CD8-positive, alpha-beta memory T cell (primary cell): Measurements from ENCODE around the gene TMBIM4. TPM values are rescaled to one million over a fixed set of nuclear protein-coding genes. Genes with fewer than 3 reads are reported as not detected.

ENCODE experiments used
- CTCF ChIA-PET: fragments of 350-600 bp; sonication (Branson Sonifier 250); formaldehyde crosslinking; loops from one replicate; lab custom pipeline; 2021; ENCODE audit warnings: antibody characterized with exemption; lab: Charles Lee
- POLR2A ChIA-PET: fragments of 350-600 bp; sonication (Branson Sonifier 250); formaldehyde crosslinking; loops from one replicate; lab custom pipeline; 2021; ENCODE audit warnings: antibody characterized with exemption; lab: Charles Lee
- DNase-seq, 5 donors: peaks; one replicate each; pipeline versions ENCODE4 v3.0.0 to v3.0.0-alpha.2; 2020 to 2022; ENCODE audit warnings: mixed read lengths in 1 of 5
- H3K27ac ChIP-seq: one replicate; pipeline ENCODE4 v1.7.0; 2013; ENCODE audit warnings: low read depth, mild to moderate bottlenecking, low read length, moderate library complexity
- H3K27me3 ChIP-seq: 2 replicates; pipeline ENCODE4 v1.7.0; 2013; ENCODE audit warnings: low read length, mild to moderate bottlenecking; ENCODE audit not compliant: insufficient read depth, poor library complexity, severe bottlenecking
- H3K36me3 ChIP-seq: 2 replicates; pipeline ENCODE4 v1.7.0; 2013; ENCODE audit warnings: mild to moderate bottlenecking, low read length, moderate library complexity; ENCODE audit not compliant: insufficient read depth
- H3K4me1 ChIP-seq: 2 replicates; pipeline ENCODE4 v1.7.0; 2013; ENCODE audit warnings: mild to moderate bottlenecking, low read length, moderate library complexity; ENCODE audit not compliant: insufficient read depth
- H3K4me3 ChIP-seq: 2 replicates; pipeline ENCODE4 v1.7.0; 2013; ENCODE audit warnings: mild to moderate bottlenecking, low read length
- H3K9me3 ChIP-seq: 2 replicates; pipeline ENCODE4 v1.7.0; 2013; ENCODE audit warnings: mild to moderate bottlenecking, low read length
- H3K27ac Mint-ChIP-seq, 8 donors: one replicate each; pipeline ENCODE4 v1.8.0; 2020 to 2021; ENCODE audit warnings: mixed read lengths in 8 of 8, mild to moderate bottlenecking in 6 of 8, inconsistent platforms in 3 of 8, moderate library complexity in 3 of 8
- H3K27me3 Mint-ChIP-seq, 2 donors: one replicate each; pipeline ENCODE4 v1.8.0; 2020 to 2021; ENCODE audit warnings: mixed read lengths in 2 of 2, mild to moderate bottlenecking in 1 of 2, moderate library complexity in 1 of 2
- H3K36me3 Mint-ChIP-seq, 3 donors: one replicate each; pipeline ENCODE4 v1.8.0; 2020 to 2021; ENCODE audit warnings: mixed read lengths in 3 of 3, inconsistent platforms in 1 of 3, mild to moderate bottlenecking in 1 of 3
- H3K4me1 Mint-ChIP-seq, 3 donors: one replicate each; pipeline ENCODE4 v1.8.0; 2020 to 2021; ENCODE audit warnings: mixed read lengths in 3 of 3, inconsistent platforms in 1 of 3, mild to moderate bottlenecking in 1 of 3
- H3K4me3 Mint-ChIP-seq, 7 donors: one replicate each; pipeline ENCODE4 v1.8.0; 2020 to 2021; ENCODE audit warnings: mixed read lengths in 7 of 7, mild to moderate bottlenecking in 6 of 7, moderate library complexity in 4 of 7, inconsistent platforms in 2 of 7
- H3K9me3 Mint-ChIP-seq, 5 donors: one replicate each; pipeline ENCODE4 v1.8.0; 2020 to 2022; ENCODE audit warnings: mixed read lengths in 5 of 5, mild to moderate bottlenecking in 3 of 5, moderate library complexity in 2 of 5, inconsistent platforms in 1 of 5
- polyA plus RNA-seq: library from polyadenylated mRNA; unstranded; fragments of 300-500 nt; fragmentation: Illumina TruSeq; gene quantifications from one replicate; pipeline ENCODE4 v1.2.3, GENCODE V29; 2021
- total RNA-seq, 2 experiments: library from RNA; stranded (reverse); gene quantifications; one replicate each; pipeline ENCODE4 v1.2.3, GENCODE V29; 2021

TMBIM4 gene
- total and polyA plus RNA-seq, 3 experiments from 2014 or later = 59.8 to 307 (median 60.0) TPM

DNA sequence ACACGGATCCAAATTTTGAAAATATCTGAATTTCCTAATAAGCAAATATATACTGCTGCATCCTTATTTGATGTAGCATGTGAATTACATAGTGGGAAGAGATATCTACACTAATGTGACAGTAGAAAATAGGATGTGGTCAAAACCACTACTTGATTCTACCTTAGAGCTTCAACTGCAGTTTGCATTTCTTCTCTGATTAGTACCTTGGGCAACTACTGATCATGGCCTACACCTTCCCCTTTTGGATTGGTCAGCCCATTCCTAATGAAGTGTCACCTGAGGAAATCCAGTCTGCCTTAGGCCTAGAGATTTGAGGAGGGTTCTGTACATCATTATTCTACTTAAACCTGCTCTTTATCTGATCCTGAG lies 49.9 kb downstream of the TMBIM4 start:
- Mint-ChIP-seq H3K27ac (peak overlapping the region in 3 of 8 donors; percentile 23 to 73 (median 37)), H3K4me3 (no peak overlapping the region), H3K4me1 (peaks cover 19 to 24% (median 19%) of the 10 kb centered on the region in 3 donors), H3K27me3 (no peaks in the 10 kb centered on the region), H3K9me3 (no peaks in the 10 kb centered on the region), H3K36me3 (peaks cover under 1 to 47% (median 18%) of the 10 kb centered on the region in 3 donors)
- ChIA-PET CTCF (interaction anchor here (1.3 to 1.7 kb wide), 3 partner anchors 11 to 50 kb away, joined by 3 to 5 read pairs (median 3); partner anchors contain the start of genes LLPH and TMBIM4), POLR2A (no interaction called here)
- H3K9me3 ChIP-seq = no peaks in the 10 kb centered on the region
- peaks cover 7% of the 10 kb centered on the region for H3K4me1 ChIP-seq
- peaks cover 13% of the 10 kb centered on the region for H3K36me3 ChIP-seq
- H3K4me3 ChIP-seq = no peak overlapping the region
- DNase-seq = no peak
- H3K27ac ChIP-seq = no peak overlapping the region
- H3K27me3 ChIP-seq = no peaks in the 10 kb centered on the region

DNA sequence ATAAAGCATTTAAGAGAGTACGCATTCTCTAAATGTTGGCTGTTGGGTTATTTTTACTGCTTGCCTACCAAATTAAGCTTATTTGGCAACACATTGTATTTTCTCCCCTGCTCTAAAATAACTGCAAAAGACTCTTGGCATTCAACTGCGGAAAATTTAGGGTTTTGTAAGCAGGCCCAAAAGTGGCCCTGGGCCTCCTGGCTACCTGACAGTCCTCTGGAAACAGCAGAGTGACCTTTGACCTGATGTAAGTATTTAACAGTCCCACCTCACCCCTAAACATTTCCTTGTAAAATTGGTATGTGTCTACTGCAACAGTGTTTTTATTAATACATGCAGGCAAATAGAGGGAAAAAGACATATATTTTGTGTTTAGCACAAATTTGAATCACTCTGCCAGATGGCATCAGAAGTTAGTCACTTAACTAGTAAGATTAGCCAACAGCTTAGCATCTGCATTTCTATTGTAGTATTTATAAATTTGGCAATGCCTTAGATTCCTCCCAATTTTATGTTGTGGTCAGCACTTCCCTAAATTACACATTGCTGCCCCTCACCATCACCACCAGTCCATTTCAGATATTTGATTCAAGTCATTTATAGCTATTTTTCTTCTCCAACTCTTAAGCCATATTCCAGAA lies 50.4 kb downstream of the TMBIM4 start:
- H3K4me3 ChIP-seq = no peak overlapping the region
- ChIA-PET CTCF (interaction anchor here (1.4 kb wide), 1 partner anchor 11 kb away, joined by 3 read pairs; no protein-coding TSS in a partner anchor), POLR2A (no interaction called here)
- H3K36me3 ChIP-seq = peaks cover 9% of the 10 kb centered on the region
- H3K27me3 ChIP-seq = no peaks in the 10 kb centered on the region
- H3K9me3 Mint-ChIP-seq = no peaks in the 10 kb centered on the region
- peak overlapping the region in 1 of 8 donors; percentile 37 for H3K27ac Mint-ChIP-seq
- no peak for DNase-seq
- no peaks in the 10 kb centered on the region for H3K9me3 ChIP-seq
- no peak overlapping the region for H3K27ac ChIP-seq
- no peaks in the 10 kb centered on the region for H3K27me3 Mint-ChIP-seq
- H3K36me3 Mint-ChIP-seq = peaks cover 0 to 42% (median 15%) of the 10 kb centered on the region in 3 donors
- H3K4me1 Mint-ChIP-seq = peaks cover 15 to 19% (median 16%) of the 10 kb centered on the region in 3 donors
- H3K4me1 ChIP-seq = peaks cover 7% of the 10 kb centered on the region
- no peak overlapping the region for H3K4me3 Mint-ChIP-seq

DNA sequence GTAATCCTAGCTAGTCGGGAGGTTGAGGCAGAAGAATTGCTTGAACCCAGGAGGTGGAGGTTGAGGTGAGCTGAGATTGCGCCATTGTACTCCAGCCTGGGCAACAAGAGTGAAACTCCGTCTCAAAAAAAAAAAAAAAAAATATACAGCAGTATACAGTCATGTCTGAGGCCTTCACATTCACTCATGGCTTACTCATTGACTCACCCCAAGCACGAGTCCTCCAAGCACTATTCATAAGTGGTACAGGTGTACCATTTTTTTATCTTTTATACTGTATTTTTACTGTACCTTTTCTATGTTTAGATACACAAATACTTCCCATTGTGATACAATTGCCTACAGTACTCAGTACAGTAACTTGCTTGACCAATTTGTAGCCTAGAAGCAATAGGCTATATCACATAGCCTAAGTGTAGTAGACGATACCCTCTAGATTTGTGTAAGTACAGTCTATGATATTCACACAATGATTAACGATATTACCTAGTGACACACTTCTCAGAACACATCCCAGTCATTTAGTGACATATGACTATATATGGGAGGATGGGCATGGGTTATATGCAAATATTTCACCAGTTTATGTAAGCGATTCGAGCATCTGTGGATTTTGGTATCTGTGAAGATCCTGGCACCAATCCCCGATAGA lies 51.4 kb downstream of the TMBIM4 start:
- Histone ChIP-seq H3K4me3 (no peak overlapping the region), H3K27ac (no peak overlapping the region), H3K27me3 (no peaks in the 10 kb centered on the region), H3K9me3 (no peaks in the 10 kb centered on the region), H3K4me1 (peaks cover 7% of the 10 kb centered on the region), H3K36me3 (peaks cover 4% of the 10 kb centered on the region)
- Mint-ChIP-seq H3K27me3 (no peaks in the 10 kb centered on the region), H3K9me3 (peaks cover 0 to 2% (median 0%) of the 10 kb centered on the region in 5 donors), H3K4me3 (no peak overlapping the region), H3K36me3 (peaks cover 0 to 33% (median 8%) of the 10 kb centered on the region in 3 donors), H3K27ac (no peak overlapping the region), H3K4me1 (peaks cover 11 to 16% (median 12%) of the 10 kb centered on the region in 3 donors)
- no peak for DNase-seq
- ChIA-PET POLR2A (no interaction called here), CTCF (no interaction called here)

DNA sequence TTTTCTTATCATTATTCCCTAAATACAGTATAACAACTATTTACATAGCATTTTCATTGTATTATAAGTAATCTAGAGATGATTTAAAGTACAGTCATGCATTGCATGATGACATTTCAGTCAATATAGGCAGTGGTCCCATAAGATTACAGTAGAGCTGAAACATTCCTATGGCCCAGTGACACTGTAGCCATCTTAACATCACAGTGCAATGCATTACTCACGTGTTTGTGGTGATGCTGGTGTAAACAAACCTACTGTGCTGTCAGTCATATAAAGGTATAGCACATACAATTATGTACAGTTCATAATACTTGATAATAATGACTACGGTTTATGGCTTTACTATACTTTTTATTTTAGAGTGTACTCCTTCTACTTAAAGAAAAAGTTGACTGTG lies 52.6 kb downstream of the TMBIM4 start:
- no peak for DNase-seq
- H3K27me3 Mint-ChIP-seq = no peaks in the 10 kb centered on the region
- no peak overlapping the region for H3K27ac Mint-ChIP-seq
- CTCF ChIA-PET = interaction anchor here (1.4 kb wide), 1 partner anchor 9 kb away, joined by 4 read pairs; no protein-coding TSS in a partner anchor
- H3K36me3 Mint-ChIP-seq = peaks cover 0 to 22% (median 7%) of the 10 kb centered on the region in 3 donors
- peaks cover 0 to 2% (median 0%) of the 10 kb centered on the region in 5 donors for H3K9me3 Mint-ChIP-seq
- Histone ChIP-seq H3K4me1 (peaks cover 7% of the 10 kb centered on the region), H3K4me3 (no peak overlapping the region), H3K27me3 (no peaks in the 10 kb centered on the region), H3K36me3 (peaks cover 3% of the 10 kb centered on the region), H3K9me3 (no peaks in the 10 kb centered on the region), H3K27ac (no peak overlapping the region)
- H3K4me3 Mint-ChIP-seq = no peak overlapping the region
- H3K4me1 Mint-ChIP-seq = peaks cover 11 to 16% (median 12%) of the 10 kb centered on the region in 3 donors
- POLR2A ChIA-PET = no interaction called here

DNA sequence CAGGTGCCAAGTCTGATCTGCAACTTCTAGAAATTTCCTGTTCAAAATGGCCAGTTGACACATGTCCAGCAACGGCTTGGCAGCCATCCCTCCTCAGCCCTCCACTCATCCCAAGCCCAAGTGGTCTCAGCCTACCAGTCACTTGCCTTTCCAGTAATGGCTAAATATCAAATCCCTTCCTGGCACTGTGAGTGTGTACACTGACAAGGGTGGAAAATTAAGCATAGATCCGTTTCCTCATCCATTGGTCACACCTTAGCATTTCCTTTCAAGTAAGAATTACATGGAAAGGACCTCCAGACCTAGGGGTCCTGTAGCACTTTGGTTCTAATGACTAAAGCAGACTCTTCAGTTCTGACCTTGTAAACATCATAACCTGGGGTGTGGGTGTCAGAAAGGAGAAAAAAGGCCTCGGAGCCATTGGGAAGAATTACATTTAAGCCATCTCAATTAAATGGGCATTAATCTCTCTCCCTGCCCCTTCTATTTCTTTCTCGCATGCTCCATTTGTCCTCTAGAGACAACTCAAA lies 54.7 kb downstream of the TMBIM4 start:
- CTCF ChIA-PET = no interaction called here
- H3K4me3 Mint-ChIP-seq = no peak overlapping the region
- H3K27ac Mint-ChIP-seq = no peak overlapping the region

DNA sequence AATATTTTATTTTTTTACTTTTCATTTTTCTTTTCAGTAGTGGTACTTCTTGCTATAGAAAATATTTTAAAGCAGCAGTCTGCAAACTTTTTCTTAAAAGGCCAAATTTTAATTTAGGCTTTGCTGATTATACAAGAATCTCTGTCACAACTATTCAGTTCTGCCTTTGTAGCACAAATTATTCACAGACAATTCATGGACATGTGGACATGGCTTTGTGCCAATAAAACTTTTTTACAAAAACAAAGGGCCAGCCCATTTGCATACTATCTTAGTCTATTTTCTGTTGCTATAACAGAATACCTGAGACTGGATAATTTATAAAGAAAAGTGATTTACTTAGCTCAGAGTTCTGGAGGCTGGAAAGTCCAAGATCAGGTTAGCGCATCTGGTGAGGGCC lies 56.3 kb downstream of the TMBIM4 start:
- Histone ChIP-seq H3K9me3 (no peaks in the 10 kb centered on the region), H3K36me3 (no peaks in the 10 kb centered on the region), H3K27ac (no peak overlapping the region), H3K4me3 (no peak overlapping the region), H3K4me1 (no peaks in the 10 kb centered on the region), H3K27me3 (no peaks in the 10 kb centered on the region)
- H3K9me3 Mint-ChIP-seq = peaks cover 0 to 2% (median 0%) of the 10 kb centered on the region in 5 donors
- DNase-seq = no peak
- no peaks in the 10 kb centered on the region for H3K27me3 Mint-ChIP-seq
- H3K4me3 Mint-ChIP-seq = no peak overlapping the region
- peaks cover 0 to 2% (median 1%) of the 10 kb centered on the region in 3 donors for H3K36me3 Mint-ChIP-seq
- CTCF ChIA-PET = no interaction called here
- POLR2A ChIA-PET = no interaction called here
- H3K4me1 Mint-ChIP-seq = no peaks in the 10 kb centered on the region
- H3K27ac Mint-ChIP-seq = no peak overlapping the region

More for the DNA sequence above, 54.7 kb downstream of the TMBIM4 start:
- Histone ChIP-seq H3K27me3 (no peaks in the 10 kb centered on the region), H3K27ac (no peak overlapping the region), H3K4me1 (peaks cover 6% of the 10 kb centered on the region), H3K9me3 (no peaks in the 10 kb centered on the region), H3K36me3 (no peaks in the 10 kb centered on the region), H3K4me3 (no peak overlapping the region)
- POLR2A ChIA-PET = no interaction called here
- Mint-ChIP-seq H3K27me3 (no peaks in the 10 kb centered on the region), H3K4me1 (peaks cover 8 to 10% (median 9%) of the 10 kb centered on the region in 3 donors), H3K9me3 (peaks cover 0 to 2% (median 0%) of the 10 kb centered on the region in 5 donors), H3K36me3 (peaks cover 0 to 11% (median 3%) of the 10 kb centered on the region in 3 donors)
- no peak for DNase-seq

DNA sequence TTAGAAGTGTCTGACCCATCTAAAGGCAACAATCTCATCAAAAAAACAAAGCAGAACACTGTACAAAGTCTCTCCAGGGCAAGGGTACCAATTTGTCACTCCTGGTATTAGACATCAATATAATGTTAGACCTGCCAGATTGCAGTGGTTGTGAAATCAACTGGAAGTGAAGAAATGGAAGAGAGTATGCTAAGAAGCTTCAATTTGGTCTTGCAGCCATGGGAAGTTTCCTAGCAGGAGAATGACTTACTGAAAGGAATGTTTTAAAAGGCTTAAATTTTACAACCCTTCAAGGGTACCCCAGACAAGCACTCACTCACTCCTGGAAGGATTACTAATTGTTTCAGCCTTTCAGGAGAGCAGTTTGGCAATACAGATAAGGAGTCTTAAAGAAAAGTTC lies 58.2 kb downstream of the TMBIM4 start:
- Mint-ChIP-seq H3K27ac (no peak overlapping the region), H3K27me3 (peaks cover 3 to 6% of the 10 kb centered on the region in 2 donors), H3K36me3 (peaks cover 0 to 1% (median 0%) of the 10 kb centered on the region in 3 donors), H3K9me3 (peaks cover 0 to 2% (median 0%) of the 10 kb centered on the region in 5 donors), H3K4me3 (no peak overlapping the region), H3K4me1 (peaks cover 3 to 6% (median 4%) of the 10 kb centered on the region in 3 donors)
- POLR2A ChIA-PET = no interaction called here
- no peak for DNase-seq
- CTCF ChIA-PET = no interaction called here
- no peaks in the 10 kb centered on the region for H3K4me1 ChIP-seq
- H3K27me3 ChIP-seq = no peaks in the 10 kb centered on the region
- no peaks in the 10 kb centered on the region for H3K36me3 ChIP-seq
- no peaks in the 10 kb centered on the region for H3K9me3 ChIP-seq
- no peak overlapping the region for H3K4me3 ChIP-seq
- H3K27ac ChIP-seq = no peak overlapping the region

DNA sequence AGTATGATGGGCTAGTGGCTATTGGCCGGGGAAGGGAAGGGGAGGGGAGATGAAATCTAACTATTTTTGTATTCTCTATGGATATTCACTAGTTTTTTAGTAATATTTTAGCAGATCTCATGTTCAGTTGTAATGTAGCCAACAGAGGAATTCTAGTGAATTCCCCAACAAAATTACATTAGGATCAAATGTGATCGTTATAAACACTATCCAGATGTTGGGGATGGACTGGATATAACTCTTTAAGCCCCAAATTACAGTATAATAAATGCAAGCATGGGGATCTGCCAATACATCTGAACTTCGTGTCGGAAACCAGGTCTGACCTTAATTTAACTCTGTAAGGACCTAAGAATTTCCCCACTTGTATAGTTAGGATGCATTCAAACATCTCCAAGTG lies 60.7 kb downstream of the TMBIM4 start:
- Mint-ChIP-seq H3K9me3 (peaks cover 0 to under 1% (median 0%) of the 10 kb centered on the region in 5 donors), H3K4me1 (peaks cover 3 to 6% (median 4%) of the 10 kb centered on the region in 3 donors), H3K36me3 (no peaks in the 10 kb centered on the region), H3K27ac (no peak overlapping the region), H3K4me3 (no peak overlapping the region), H3K27me3 (peaks cover 3 to 20% of the 10 kb centered on the region in 2 donors)
- no peaks in the 10 kb centered on the region for H3K9me3 ChIP-seq
- no peak overlapping the region for H3K4me3 ChIP-seq
- no peak for DNase-seq
- ChIA-PET POLR2A (no interaction called here), CTCF (interaction anchor here (1.4 to 1.6 kb wide), 2 partner anchors 11 to 1215 kb away, joined by 3 read pairs; no protein-coding TSS in a partner anchor)
- H3K36me3 ChIP-seq = no peaks in the 10 kb centered on the region
- H3K4me1 ChIP-seq = no peaks in the 10 kb centered on the region
- no peaks in the 10 kb centered on the region for H3K27me3 ChIP-seq
- H3K27ac ChIP-seq = no peak overlapping the region
